K562 (cell line): ENCODE results near the gene DOCK4. TPM values are rescaled to one million over a fixed set of nuclear protein-coding genes. Genes with fewer than 3 reads are reported as not detected.

Experiments
- ATAC-seq: fragments of 200-7000 bp; cut with Tn5 transposase; 3 replicates; pipeline ENCODE4 v1.9.1; 2020; ENCODE audit warnings: moderate library complexity
- BruUV-seq: library from RNA; stranded (reverse); fragments of 400-500 nt; replicated peaks from 2 replicates; lab custom pipeline; 2021; lab: Mats Ljungman, UMichigan
- CTCF ChIA-PET: fragments of 300-600 bp; formaldehyde crosslinking; extraction: SDS; loops from one replicate; lab custom pipeline; 2021; ENCODE audit warnings: low intra/inter-chr PET ratio; lab: Yijun Ruan, JAX
- POLR2A ChIA-PET: fragments of 300-600, 350-650 bp; sonication (Branson Sonifier 250); formaldehyde crosslinking; extraction: SDS; loops from one replicate; lab custom pipeline; 2021; ENCODE audit warnings: antibody characterized with exemption, inconsistent platforms; lab: Yijun Ruan, JAX
- DNase-seq, 4 experiments: peaks; one replicate each; pipeline versions ENCODE4 v3.0.0 to v3.0.0-alpha.2; 2011 to 2018; ENCODE audit warnings: low spot score in 3 of 4, mixed read lengths in 3 of 4; ENCODE audit errors: extremely low read depth in 1 of 4
- FAIRE-seq: peaks from 2 replicates; lab custom pipeline; 2011; peaks lifted over from hg19 to GRCh38; lab: Jason Lieb, UNC
- H2AFZ ChIP-seq: 2 replicates; pipeline ENCODE4 v1.6.0; 2011; ENCODE audit warnings: low read depth, low read length, control low read depth, inconsistent platforms
- H3K27ac ChIP-seq: fragments of 200-600 bp; 3 replicates; pipeline ENCODE4 v1.8.0; 2011; ENCODE audit warnings: low read depth, mild to moderate bottlenecking, control low read depth, inconsistent platforms, low read length, moderate library complexity, mixed read lengths; ENCODE audit errors: extremely low read depth
- H3K27me3 ChIP-seq, 2 experiments: fragments of 300-600 bp in 1 of 2; 2 replicates in 1 of 2; 3 replicates in 1 of 2; pipeline versions ENCODE4 v1.6.0 to v1.8.0; 2011; ENCODE audit warnings: inconsistent platforms in 2 of 2, low read length in 2 of 2, mild to moderate bottlenecking in 1 of 2, mixed read lengths in 1 of 2, moderate library complexity in 1 of 2; ENCODE audit not compliant: control insufficient read depth in 2 of 2, insufficient read depth in 2 of 2
- H3K36me3 ChIP-seq: fragments of 300-600 bp; 3 replicates; pipeline ENCODE4 v1.8.0; 2011; ENCODE audit warnings: mild to moderate bottlenecking, low read length, inconsistent platforms; ENCODE audit not compliant: control insufficient read depth, insufficient read depth
- H3K4me1 ChIP-seq, 2 experiments: fragments of 200-600 bp in 1 of 2; replicated peaks in 1 of 2; 2 replicates in 1 of 2; 3 replicates in 1 of 2; pipeline versions ENCODE4 v1.5.1 to v1.8.0; 2011; ENCODE audit warnings: inconsistent platforms in 2 of 2, low read length in 2 of 2, mild to moderate bottlenecking in 1 of 2, mixed read lengths in 1 of 2, moderate library complexity in 1 of 2; ENCODE audit not compliant: control insufficient read depth in 2 of 2, insufficient read depth in 2 of 2
- H3K4me2 ChIP-seq: 2 replicates; pipeline ENCODE4 v1.6.1; 2011; ENCODE audit warnings: low read length, control low read depth, inconsistent platforms, mixed read lengths; ENCODE audit not compliant: insufficient read depth
- H3K4me3 ChIP-seq: fragments of 200-600 bp; sonication (generic), shearing (Covaris generic); 2 replicates; pipeline ENCODE4 v1.5.1; 2016; ENCODE audit warnings: control low read depth, inconsistent platforms
- H3K79me2 ChIP-seq: fragments of 200-600 bp; 3 replicates; pipeline ENCODE4 v1.8.0; 2011; ENCODE audit warnings: low read length, inconsistent platforms; ENCODE audit not compliant: control insufficient read depth, insufficient read depth
- H3K9ac ChIP-seq, 2 experiments: 2 replicates each; pipeline versions ENCODE4 v1.6.0 to v1.6.1; 2011; ENCODE audit warnings: low read depth in 2 of 2, low read length in 2 of 2, control low read depth in 1 of 2, inconsistent platforms in 1 of 2, mild to moderate bottlenecking in 1 of 2, mixed read lengths in 1 of 2; ENCODE audit not compliant: insufficient read depth in 1 of 2
- H3K9me1 ChIP-seq: one replicate; pipeline ENCODE4 v1.6.0; 2011; ENCODE audit warnings: inconsistent platforms, mild to moderate bottlenecking, low read length, moderate library complexity; ENCODE audit not compliant: control insufficient read depth, insufficient read depth
- H3K9me3 ChIP-seq: replicated peaks from 2 replicates; pipeline ENCODE4 v1.5.1; 2011; ENCODE audit warnings: low read depth, low read length, inconsistent platforms; ENCODE audit not compliant: control insufficient read depth, insufficient read depth
- H4K20me1 ChIP-seq: replicated peaks from 2 replicates; pipeline ENCODE4 v1.6.1; 2011; ENCODE audit warnings: low read length, inconsistent platforms, mixed read lengths; ENCODE audit not compliant: control insufficient read depth, insufficient read depth
- HNRNPH1 ChIP-seq: fragments of 200-400 bp; formaldehyde crosslinking; optimal IDR thresholded peaks from 2 replicates; pipeline ENCODE3; 2017; ENCODE audit warnings: low read depth, mild to moderate bottlenecking, low read length, moderate library complexity
- MYNN ChIP-seq, 2 experiments: sonication (generic); formaldehyde crosslinking in 1 of 2; IDR thresholded peaks; 2 replicates each; pipeline versions ENCODE4 v1.5.0 to v1.6.1; 2016 to 2020; ENCODE audit warnings: antibody characterized with exemption in 1 of 2, missing genetic modification reagents in 1 of 2
- PHF21A ChIP-seq: fragments of 450-650 bp; IDR thresholded peaks from 2 replicates; pipeline ENCODE4 v1.6.1; 2017; ENCODE audit warnings: low read depth, borderline replicate concordance
- RBM14 ChIP-seq: fragments of 200-400 bp; formaldehyde crosslinking; IDR thresholded peaks from 2 replicates; pipeline ENCODE4 v1.6.1; 2018; ENCODE audit warnings: low read depth, mild to moderate bottlenecking, low read length, moderate library complexity, borderline replicate concordance; ENCODE audit not compliant: insufficient read depth
- TBL1XR1 ChIP-seq, 2 experiments: IDR thresholded peaks; 2 replicates each; pipeline ENCODE4 v1.6.1; 2012; ENCODE audit warnings: improper control_type of control experiment in 2 of 2, low read length in 2 of 2, mild to moderate bottlenecking in 1 of 2
- ZBTB7A ChIP-seq: IDR thresholded peaks from 2 replicates; pipeline ENCODE4 v1.6.1; 2011; ENCODE audit warnings: low read depth, mild to moderate bottlenecking, low read length, moderate library complexity, borderline replicate concordance; ENCODE audit not compliant: control insufficient read depth
- ZNF76 ChIP-seq: fragments of 250-450 bp; sonication (Bioruptor Pico); IDR thresholded peaks from 2 replicates; pipeline ENCODE4 v1.4.0; 2020; ENCODE audit warnings: mild to moderate bottlenecking, moderate library complexity, borderline replicate concordance
- ZNF766 ChIP-seq: fragments of 200-800 bp; sonication (Bioruptor generic); conservative IDR thresholded peaks from 2 replicates; pipeline ENCODE4 v1.6.1; 2016; ENCODE audit warnings: missing genetic modification characterization, missing compliant biosample characterization
- in situ Hi-C: fragments of 300-500 bp; cut with MboI; formaldehyde crosslinking; loops from 4 replicates; pipeline ENCODE4 v1.15.0; 2018; ENCODE audit warnings: inconsistent platforms, mixed read lengths
- intact Hi-C: fragments of 100-400 bp; cut with micrococcal nuclease; formaldehyde crosslinking; loops from 2 replicates; pipeline ENCODE4 v1.14.2; 2022
- polyA plus RNA-seq, 8 experiments: library from polyadenylated mRNA; depleted of rRNA in 4 of 8; stranded (reverse) in 5 of 8; unstranded in 3 of 8; fragments of >200 nt; fragmentation: Nextera tagmentation in 2 of 8; fragmentation: Illumina TruSeq in 1 of 8; extraction: Ambion mirVana in 2 of 8; extraction: Trizol in 1 of 8; gene quantifications; 2 replicates each; pipeline versions ENCODE4 v1.2.1 to v1.2.3, GENCODE V29; 2011 to 2014; ENCODE audit warnings: inconsistent platforms in 1 of 8, missing spikeins in 1 of 8
- total RNA-seq, 7 experiments: library from RNA; depleted of rRNA in 6 of 7; stranded (reverse); fragments of >200 nt in 6 of 7; fragmentation: Illumina TruSeq in 2 of 7; extraction: Trizol in 2 of 7; gene quantifications; 2 replicates each; pipeline versions ENCODE4 v1.2.1 to v1.2.3, GENCODE V29; 2011 to 2021; ENCODE audit warnings: low replicate concordance in 1 of 7
- TF ChIP-seq, protein P1 (sequence below): fragments of 450-650 bp; IDR thresholded peaks from 2 replicates; pipeline ENCODE4 v1.6.1; 2014; ENCODE audit warnings: low read depth, mild to moderate bottlenecking, moderate library complexity, borderline replicate concordance
- TF ChIP-seq, protein P2 (sequence below): fragments of 150-350 bp; conservative IDR thresholded peaks from 2 replicates; pipeline ENCODE4 v1.6.1; 2014; ENCODE audit warnings: low read length
- TF ChIP-seq, protein P3 (sequence below): sonication (generic); formaldehyde crosslinking; IDR thresholded peaks from 2 replicates; pipeline ENCODE4 v1.5.0; 2020; ENCODE audit warnings: missing genetic modification reagents

The DOCK4 gene
- total and polyA plus RNA-seq, 9 of the 15 experiments (the other 6 are each of a cell fraction or from before 2014, with no cell fraction given) = 0.42 to 5.7 (median 2.3) TPM

DNA sequence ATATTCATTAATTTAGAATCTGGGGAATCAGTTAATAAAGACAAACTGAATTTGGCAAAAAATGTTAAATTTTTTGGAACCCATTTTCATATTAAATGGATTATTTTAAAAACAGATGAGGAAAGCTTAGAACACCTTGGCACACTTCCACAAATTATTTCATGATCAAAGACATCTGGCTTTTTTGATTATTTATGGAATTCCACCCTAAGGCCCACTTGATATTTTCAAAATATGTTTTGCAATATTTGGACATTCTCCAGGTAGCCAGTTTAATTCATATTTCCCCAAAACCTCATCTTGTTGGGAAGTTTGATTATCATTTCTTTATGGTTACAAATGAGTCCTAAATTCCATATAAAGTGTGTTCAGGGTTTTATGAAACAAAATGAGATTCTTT is 129.9 kb downstream of the DOCK4 start (continued):
- no peak for TF ChIP-seq HNRNPH1
- TF ChIP-seq, all 486 proteins: peak for 0

DNA sequence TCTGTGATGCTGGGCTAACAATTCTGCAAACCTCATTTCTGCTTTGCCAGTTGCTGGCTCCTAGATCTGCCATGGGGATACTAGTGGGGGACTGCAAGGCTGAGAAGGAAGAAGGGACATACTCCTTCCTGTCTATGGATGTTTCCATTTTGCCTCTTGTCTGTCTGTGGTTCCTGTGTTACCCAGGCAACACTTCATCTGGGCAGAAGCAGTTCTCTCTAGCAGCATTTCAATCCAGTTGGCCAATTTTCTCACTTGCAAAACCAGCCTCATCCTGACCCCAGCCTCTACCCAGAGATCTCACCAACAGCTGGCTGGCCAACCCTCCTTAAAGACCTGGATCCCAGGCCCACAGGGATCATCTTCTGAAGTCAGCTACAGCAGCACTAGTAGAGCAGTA is 131.7 kb downstream of the DOCK4 start:
- Histone ChIP-seq H3K4me2 (no peak overlapping the region), H3K36me3 (no peaks in the 10 kb centered on the region), H3K79me2 (no peaks in the 10 kb centered on the region), H3K27me3 (no peaks in the 10 kb centered on the region), H2AFZ (no peak overlapping the region), H4K20me1 (no peaks in the 10 kb centered on the region), H3K9me3 (no peaks in the 10 kb centered on the region), H3K27ac (no peak overlapping the region), H3K9ac (no peak overlapping the region), H3K4me1 (no peaks in the 10 kb centered on the region), H3K4me3 (no peak overlapping the region), H3K9me1 (no peaks in the 10 kb centered on the region)
- ChIA-PET CTCF (no interaction called here), POLR2A (no interaction called here)
- DNase-seq = no peak
- no peak for ATAC-seq
- intact Hi-C loops (no loop called here), in situ Hi-C loops (no loop called here)
- no peak for FAIRE-seq
- no peak for TF ChIP-seq ZNF766 (CRISPR knock-in tag)
- TF ChIP-seq TBL1XR1 (IDR thresholded peaks at IDR 0.05; ENCODE audit: low read length in 2 of 2) = no peak
- TF ChIP-seq MYNN (IDR thresholded peaks at IDR 0.05) = no peak
- TF ChIP-seq MYNN (CRISPR knock-in tag; IDR thresholded peaks at IDR 0.05) = no peak
- TF ChIP-seq, protein P1, sequence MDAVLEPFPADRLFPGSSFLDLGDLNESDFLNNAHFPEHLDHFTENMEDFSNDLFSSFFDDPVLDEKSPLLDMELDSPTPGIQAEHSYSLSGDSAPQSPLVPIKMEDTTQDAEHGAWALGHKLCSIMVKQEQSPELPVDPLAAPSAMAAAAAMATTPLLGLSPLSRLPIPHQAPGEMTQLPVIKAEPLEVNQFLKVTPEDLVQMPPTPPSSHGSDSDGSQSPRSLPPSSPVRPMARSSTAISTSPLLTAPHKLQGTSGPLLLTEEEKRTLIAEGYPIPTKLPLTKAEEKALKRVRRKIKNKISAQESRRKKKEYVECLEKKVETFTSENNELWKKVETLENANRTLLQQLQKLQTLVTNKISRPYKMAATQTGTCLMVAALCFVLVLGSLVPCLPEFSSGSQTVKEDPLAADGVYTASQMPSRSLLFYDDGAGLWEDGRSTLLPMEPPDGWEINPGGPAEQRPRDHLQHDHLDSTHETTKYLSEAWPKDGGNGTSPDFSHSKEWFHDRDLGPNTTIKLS = no peak
- TF ChIP-seq, protein P2, sequence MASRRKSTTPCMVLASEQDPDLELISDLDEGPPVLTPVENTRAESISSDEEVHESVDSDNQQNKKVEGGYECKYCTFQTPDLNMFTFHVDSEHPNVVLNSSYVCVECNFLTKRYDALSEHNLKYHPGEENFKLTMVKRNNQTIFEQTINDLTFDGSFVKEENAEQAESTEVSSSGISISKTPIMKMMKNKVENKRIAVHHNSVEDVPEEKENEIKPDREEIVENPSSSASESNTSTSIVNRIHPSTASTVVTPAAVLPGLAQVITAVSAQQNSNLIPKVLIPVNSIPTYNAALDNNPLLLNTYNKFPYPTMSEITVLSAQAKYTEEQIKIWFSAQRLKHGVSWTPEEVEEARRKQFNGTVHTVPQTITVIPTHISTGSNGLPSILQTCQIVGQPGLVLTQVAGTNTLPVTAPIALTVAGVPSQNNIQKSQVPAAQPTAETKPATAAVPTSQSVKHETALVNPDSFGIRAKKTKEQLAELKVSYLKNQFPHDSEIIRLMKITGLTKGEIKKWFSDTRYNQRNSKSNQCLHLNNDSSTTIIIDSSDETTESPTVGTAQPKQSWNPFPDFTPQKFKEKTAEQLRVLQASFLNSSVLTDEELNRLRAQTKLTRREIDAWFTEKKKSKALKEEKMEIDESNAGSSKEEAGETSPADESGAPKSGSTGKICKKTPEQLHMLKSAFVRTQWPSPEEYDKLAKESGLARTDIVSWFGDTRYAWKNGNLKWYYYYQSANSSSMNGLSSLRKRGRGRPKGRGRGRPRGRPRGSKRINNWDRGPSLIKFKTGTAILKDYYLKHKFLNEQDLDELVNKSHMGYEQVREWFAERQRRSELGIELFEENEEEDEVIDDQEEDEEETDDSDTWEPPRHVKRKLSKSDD = no peak
- TF ChIP-seq RBM14 = no peak
- TF ChIP-seq ZNF76 (CRISPR knock-in tag) = no peak
- TF ChIP-seq ZBTB7A = no peak
- TF ChIP-seq, protein P3, sequence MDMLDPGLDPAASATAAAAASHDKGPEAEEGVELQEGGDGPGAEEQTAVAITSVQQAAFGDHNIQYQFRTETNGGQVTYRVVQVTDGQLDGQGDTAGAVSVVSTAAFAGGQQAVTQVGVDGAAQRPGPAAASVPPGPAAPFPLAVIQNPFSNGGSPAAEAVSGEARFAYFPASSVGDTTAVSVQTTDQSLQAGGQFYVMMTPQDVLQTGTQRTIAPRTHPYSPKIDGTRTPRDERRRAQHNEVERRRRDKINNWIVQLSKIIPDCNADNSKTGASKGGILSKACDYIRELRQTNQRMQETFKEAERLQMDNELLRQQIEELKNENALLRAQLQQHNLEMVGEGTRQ = no peak
- TF ChIP-seq PHF21A = no peak
- no TSS peak for BruUV-seq
